Frontal cortex (tissue), 4 donors: Measurements from ENCODE around the gene XRN1. TPM values are rescaled to one million over a fixed set of nuclear protein-coding genes. Genes with fewer than 3 reads are reported as not detected.
"Not testable (repeated sequence)": the region's sequence is repeated elsewhere in the genome, so short reads cannot be mapped to it uniquely, and the experiment has no call there.

Experiments
- DNase-seq, 2 donors: peaks; one replicate each; pipeline ENCODE4 v3.0.0; 2012; ENCODE audit warnings: low spot score in 2 of 2
- FAIRE-seq: peaks from 2 replicates; lab custom pipeline; 2012; peaks lifted over from hg19 to GRCh38; lab: Jason Lieb, UNC
- total RNA-seq: library from RNA; depleted of rRNA; stranded (reverse); fragments of >200 nt; gene quantifications from one replicate; pipeline ENCODE4 v1.2.3, GENCODE V29; 2014
- donor health status: control.
- donor health status: control.
- donor health status: control.

XRN1 gene
- total RNA-seq, 1 donor from 2014 or later: 61.1 TPM

DNA sequence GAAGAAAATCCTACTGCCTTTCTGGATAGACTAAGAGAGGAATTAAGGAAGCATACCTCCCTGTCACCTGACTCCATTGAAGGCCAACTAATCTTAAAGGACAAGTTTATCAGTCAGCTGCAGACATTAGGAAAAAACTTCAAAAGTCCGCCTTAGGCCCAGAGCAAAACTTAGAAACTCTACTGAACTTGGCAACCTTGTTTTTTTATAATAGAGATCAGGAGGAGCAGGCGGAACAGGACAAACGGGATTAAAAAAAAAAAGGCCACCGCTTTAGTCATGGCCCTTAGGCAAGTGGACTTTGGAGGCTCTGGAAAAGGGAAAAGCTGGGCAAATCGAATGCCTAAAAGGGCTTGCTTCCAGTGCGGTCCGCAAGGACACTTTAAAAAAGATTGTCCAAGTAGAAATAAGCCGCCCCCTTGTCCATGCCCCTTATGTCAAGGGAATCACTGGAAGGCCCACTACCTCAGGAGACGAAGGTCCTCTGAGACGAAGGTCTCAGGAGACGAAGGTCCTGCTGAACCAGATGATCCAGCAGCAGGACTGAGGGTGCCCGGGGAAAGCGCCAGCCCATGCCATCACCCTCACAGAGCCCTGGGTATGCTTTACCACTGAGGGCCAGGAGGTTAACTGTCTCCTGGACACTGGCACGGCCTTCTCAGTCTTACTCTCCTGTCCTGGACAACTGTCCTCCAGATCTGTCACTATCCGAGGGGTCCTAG is 8.2 kb downstream of the XRN1 start:
- not testable (repeated sequence) for FAIRE-seq, DNase-seq

DNA sequence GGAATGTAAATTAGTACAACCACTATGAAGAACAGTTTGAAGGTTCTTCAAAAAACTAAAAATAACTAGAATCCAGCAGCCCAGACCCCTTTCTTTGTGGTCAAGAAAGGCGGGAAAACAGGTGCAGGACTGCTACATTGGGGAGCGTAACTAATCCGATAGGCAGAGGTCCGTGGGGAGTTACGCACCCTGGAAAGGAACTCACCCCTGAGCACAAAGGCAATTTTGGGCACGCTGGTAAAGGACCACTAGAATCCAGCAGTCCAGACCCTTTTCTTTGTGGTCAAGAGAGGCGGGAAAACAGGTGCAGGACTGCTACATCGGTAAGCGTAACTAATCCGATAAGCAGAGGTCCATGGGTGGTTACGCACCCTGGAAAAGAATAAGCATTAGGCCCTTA is 9.7 kb downstream of the XRN1 start:
- not testable (repeated sequence) for DNase-seq, FAIRE-seq

DNA sequence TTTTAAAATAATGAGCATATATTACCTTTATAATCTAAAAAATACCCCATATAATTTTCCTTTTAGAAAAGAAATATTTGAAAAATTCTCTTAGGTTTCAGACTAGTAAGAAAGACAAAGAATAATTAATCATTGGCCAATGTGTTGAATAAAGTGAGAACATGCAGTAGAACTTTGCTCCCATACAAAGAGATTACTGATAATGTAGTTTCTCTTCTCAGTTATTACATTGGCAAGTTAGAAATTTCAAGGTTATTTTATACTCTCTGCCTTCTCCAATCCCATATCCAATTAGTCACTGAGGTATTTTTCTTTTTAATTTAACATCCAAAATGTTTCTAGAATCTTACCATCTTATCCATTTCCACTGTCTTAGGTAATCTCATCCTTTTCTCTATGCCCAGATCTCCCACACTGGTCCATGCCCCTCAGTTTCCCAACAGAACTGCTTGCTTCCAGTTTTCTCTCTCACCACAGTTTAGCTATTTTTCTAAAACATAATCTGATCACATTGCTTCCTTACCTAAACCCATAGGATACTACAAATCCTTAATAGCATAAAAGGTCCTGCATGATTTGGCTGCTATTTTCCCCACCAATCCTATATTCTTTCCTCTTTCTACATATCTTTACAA is 10.8 kb downstream of the XRN1 start:
- no peak for DNase-seq
- FAIRE-seq: no peak

DNA sequence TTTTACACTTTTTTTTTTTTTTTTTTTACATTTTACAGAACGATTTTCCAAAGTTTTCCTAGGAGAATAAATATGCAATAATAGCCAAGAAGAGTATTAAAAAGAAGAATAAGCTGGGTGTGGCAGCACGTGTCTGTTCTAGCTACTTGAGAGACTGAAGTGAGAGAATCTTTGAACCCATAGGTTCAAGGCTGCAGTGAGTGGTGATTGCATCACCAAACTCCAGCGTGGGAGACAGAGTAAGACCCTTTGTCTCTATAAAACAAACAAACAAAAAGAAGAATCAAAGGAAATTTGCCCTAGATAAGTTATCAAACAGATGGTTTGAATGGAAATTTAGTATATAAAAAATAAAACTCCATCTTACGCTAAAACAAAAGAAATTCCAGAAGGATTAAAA is 13.3 kb downstream of the XRN1 start:
- DNase-seq (no peak), FAIRE-seq (no peak)

DNA sequence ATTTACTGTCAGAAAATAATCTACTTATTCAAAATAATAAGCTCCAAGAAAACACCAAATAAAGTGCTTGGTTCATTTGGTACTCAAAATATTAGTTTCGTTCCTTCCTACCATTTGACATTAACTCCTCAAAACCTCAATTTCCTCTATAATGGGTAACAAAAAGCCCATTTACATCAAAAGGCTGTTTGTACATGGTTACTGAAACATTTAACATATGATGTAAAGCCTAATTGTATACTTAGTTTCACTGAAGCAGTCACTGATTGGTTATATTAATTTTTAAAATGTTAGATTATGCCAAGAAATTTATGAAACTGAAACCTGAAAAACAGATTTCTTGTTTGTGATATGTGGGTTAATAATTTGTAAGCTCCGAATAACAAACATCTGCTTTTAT is 14.7 kb downstream of the XRN1 start:
- no peak for DNase-seq
- no peak for FAIRE-seq

DNA sequence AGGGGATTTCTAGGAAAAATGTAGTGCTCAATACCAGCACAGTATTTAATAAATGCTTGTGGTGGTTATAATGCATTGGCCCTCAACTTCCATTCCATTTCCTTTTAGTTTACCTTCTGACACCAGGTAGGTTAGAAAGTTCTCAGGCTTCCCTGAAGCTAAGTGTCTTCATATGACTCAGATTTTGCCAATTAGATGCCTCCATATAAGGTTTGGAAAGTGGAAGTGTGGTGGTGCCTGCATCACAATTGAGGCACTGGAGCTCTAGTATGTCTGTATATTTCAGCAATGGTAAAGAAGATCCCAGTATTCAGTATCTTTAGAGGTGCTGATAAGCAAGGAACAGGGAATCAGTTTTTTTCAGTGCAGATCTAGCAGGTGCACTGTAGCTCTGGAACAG is 18.3 kb downstream of the XRN1 start:
- FAIRE-seq (no peak), DNase-seq (no peak)

DNA sequence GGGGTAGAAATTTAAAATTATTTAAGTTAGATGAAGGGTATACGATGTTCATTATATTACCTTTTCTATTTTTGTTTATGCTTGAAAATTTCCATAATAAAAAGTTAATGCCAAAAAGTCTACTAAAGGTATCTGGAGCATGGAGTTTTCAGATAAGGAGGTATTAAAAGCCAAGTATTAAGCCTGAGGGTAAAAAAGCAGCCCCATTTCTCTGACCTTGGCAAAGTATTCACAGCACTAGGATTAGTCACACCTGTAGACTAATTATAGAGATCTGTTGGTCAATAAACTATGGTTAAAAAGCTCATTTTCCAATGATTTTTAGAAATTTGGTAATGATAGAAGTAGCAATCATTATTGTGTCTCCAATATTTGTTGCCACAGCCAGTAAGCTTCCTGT is 23.1 kb downstream of the XRN1 start:
- DNase-seq: no peak
- FAIRE-seq: no peak

DNA sequence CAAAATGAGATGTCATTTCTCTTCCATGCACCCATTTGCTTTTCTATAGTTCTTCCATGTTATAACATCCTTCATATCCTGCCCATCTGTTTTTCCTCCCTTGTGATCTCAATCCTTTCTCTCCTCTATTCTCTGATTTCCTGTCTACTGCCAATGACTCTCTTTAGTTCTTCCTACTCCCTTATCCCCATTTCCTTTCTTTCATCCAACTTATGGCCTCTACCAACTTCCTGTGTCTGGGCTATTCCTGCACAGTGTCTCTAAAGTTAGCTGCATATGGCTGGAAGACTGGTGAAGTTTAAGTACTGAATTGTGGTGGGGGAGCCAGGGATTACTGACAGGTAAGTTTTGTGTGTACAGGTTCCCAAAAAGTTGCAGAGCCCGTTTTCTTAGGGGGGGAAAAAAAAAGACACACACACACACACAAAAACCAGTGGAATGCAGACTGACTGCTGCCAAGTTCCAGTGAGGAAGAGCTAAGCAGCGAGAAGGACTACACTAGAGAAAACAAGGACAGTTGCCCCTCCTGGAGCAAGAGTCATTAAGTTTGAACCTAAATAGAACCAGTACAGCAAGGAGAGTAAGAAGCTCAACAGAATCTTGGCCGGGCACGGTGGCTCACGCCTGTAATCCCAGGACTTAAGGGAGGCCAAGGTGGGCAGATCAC is 28.8 kb downstream of the XRN1 start:
- no peak for DNase-seq
- no peak for FAIRE-seq

DNA sequence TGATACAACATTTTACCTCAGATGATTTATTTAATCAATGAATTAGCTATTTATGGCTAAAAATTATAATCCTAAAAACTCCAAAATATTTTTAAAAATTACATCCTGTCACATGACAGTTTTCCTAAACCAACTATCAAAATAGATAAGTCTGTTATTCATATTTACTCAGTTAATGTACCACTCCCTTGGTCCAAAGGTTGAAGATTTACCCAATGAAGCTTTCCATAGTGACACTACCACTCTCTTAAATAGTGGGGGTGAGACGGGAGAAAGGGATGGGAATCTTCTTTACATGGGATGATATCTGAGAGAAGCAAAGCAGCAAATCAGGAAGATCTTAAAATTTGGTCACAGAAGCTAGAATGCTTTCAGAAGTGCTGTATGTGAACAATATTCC is 30.5 kb downstream of the XRN1 start:
- no peak for FAIRE-seq

DNA sequence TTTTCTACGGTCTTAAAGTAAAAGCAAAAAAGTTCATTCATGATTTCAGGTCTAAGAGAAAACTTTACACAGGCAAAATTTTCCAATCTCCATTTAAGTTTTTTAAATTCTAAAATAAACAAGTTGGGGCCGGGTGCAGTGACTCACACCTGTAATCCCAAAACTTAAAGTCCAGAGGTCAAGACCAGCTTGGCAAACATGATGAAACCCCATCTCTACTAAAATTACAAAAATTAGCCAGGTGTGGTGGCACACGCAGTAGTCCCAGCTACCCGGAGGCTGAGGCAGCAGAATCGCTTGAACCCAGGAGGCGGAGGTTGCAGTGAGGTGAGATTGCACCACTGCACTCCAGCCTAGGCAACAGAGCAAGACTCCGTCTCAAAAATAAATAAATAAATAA is 47.3 kb downstream of the XRN1 start:
- not testable (repeated sequence) for FAIRE-seq, DNase-seq

More for the DNA sequence above, 30.5 kb downstream of the XRN1 start:
- DNase-seq: no peak

DNA sequence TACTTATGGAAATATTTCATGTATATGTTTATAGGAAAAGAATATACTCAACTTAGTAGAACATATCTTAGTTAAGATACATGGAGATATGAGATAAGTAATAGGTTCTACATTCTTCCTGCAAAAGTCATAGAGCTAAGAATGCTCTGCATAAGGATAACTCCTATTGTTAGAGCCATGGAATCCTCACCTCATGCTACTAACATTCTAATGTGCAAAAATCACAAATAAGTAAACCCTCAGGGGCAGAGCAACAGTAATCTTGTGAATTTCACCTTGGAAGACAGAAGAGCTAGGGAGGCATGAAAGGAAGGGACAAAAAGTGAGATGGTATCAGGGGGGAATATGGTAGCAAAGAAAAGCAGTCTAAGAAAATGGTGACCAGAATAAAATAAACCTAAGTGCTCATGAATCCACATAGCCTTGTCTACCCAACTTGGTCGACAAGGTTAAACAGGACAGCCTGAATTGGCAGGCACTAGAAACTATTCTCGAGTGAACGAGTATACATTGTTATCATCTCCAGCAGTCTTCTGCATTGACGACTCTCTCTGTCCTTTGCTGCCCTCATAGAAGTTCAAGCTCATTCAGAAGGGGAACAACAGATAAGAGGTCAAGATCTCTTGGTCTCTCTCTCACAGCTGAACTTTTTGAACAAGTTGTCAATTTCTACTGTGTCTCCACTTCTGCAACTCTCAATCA is 52.8 kb downstream of the XRN1 start:
- FAIRE-seq: no peak
- no peak for DNase-seq

DNA sequence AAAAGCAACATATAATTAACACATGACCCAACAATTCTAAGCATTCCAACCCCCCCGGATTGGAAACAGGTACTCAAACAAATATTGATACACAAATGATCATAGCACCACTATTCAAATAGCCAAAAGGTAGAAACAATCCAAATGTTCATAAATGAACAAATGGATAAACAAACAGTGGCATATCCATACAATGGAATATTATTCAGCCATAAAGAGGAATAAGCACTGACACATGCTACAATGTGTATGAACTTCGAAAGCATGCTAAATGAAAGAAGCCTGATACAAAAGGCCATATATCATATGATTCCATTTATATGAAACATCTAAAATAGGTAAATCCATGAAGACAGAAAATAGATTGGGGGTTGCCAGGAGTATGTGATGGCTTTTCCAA is 62.8 kb downstream of the XRN1 start:
- no peak for DNase-seq

DNA sequence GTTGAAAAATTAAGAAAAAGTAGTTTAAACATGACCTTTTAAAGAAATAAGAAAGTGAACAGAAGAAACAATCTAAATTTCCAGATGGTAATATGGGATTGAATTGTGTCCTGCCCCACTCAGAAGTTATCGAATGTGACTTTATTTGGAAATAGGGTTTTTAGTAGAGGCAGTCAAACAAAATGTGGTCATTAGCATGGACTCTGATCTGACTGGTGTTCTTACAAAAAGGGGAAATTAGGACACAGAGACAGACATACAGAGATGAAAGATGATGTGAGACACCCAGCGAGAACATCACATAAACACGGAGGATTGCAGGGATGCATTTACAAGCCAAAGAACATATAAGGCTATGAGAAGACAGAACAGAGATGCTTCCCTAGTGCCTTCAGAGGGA is 73.2 kb downstream of the XRN1 start:
- FAIRE-seq: no peak
- DNase-seq: no peak

More for the DNA sequence above, 62.8 kb downstream of the XRN1 start:
- no peak for FAIRE-seq

DNA sequence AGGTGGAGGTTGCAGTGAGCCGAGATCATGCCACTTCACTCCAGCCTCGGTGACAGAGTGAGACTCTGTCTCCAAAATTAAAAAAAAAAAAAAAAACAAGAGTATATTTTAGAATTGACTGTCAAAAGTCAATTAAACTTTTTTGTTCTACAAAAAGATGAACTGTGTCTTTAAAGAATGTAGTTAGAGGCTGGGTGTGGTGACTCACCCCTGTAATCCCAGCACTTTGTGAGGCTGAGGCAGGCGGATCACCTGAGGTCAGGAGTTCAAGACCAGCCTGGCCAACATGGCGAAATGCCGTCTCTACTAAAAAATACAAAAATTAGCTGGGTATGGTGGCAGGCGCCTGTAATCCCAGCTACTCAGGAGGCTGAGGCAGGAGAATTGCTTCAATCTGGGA is 78.3 kb downstream of the XRN1 start:
- FAIRE-seq, DNase-seq: not testable (repeated sequence)

DNA sequence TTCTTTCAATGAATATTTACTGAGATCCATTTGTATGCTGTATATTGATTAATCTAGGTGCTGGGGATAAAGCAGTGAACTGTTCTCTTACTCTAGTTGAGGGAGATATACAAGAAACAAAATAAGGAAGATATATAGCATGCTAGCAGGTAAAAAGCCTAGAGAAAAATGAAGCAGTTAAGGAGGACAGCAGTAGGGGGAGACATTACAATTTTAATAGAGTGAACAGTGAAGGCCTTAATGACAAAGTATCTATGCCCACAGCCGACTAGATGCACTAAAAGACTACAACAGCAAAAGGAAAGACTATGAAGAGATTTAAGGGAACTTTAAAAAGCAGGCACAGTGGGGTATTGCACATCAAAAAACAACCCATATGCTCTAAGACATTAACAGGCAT is 81.4 kb downstream of the XRN1 start:
- DNase-seq (no peak), FAIRE-seq (no peak)

DNA sequence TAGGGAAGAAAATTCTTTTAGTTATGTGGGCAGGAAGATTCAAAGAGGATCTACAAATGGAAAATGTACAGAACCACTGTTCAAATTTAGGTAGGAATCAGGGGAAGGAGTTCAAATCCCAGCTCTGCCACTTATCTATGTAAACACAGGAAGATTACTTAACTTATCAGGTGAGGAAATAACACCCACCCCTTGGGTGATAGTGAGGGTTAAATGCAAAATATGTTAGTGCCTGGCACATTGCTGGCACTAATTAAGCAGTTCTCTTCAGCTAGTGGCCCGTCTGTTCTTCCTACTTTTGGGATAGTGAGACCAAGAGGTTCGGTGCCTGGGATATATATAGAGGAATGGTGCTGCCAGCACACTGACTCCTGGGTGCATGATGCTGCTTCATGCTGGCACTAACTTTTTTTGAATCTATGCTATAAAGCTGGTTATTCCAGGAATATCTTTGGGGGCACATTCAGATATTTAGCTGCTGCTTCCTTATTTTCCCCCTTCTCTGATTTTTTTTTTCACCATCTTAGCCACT is 83.8 kb downstream of the XRN1 start:
- DNase-seq (no peak), FAIRE-seq (no peak)

DNA sequence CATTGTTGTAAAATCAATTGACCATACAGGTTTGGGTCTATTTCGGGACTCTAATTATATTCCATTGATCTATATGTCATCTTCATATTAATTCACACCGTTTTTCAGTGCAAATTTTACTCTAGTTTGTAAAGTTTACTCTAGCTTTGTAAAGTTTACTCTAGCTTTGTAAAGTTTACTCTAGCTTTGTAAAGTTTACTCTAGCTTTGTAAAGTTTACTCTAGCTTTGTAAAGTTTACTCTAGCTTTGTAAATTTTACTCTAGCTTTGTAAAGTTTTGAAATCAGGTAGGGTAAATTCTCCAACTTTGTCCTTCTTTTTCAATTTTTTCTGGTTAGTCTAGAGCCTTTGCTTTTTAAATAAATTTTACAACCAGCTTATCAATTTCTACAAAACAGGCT is 84.4 kb downstream of the XRN1 start:
- DNase-seq, FAIRE-seq: not testable (repeated sequence)

DNA sequence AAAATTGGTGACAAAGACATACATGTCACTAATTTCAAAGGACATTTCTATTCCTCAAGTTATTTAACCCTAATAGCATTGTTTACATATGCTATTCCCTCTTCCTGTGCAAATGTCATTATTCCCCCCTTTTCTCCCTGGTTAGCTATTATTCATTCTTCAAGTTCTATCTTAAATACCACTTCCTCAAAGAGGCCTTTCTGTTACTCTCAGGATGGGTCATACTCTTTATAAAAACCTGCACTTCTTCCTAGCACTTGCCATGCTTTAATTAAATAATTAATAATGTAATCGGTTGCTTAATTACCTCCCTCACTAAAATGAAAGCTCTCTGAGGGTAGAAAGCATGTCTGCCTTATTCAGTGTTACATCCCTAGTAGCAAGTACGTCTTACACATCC is 88.5 kb downstream of the XRN1 start:
- DNase-seq: no peak
- no peak for FAIRE-seq

DNA sequence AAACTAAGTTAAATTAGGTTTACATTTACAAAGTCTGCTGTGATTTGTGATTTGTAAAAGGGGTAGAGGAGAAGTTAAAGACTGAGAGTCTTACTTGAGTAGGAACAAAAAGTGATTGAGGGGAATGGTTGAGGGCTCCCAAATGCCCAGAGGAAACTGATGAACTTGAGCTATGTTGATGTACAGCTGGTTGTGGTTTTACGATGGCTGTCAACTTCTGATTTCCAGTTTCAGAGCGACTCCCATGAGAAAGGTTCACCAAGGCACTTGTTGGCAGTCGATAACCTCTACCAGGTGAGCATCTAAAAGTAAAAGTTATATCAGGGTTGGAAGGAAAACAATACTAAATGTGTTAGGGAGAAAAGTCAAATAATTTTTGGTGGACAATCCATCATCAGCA is 91.0 kb downstream of the XRN1 start:
- FAIRE-seq: no peak

DNA sequence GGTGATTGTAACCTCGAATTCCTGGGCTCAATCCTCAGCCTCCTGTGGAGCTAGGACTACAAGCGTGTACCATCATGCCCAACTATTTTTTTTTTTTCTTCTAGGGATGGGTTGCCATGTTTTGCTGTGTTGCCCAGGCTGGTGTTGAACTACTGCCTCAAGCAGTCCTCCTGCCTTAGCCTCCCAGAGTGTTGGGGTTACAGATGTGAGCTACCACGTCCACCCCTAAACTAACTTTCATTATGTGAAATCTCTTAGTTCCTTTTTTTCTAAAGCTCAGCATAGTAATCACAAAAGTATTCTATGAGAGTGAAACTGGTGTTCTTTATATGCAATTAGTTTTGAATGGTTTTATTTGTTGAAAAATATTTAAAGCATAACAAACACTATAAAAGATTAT is 92.1 kb downstream of the XRN1 start:
- no peak for DNase-seq
- FAIRE-seq: no peak

More for the DNA sequence above, 91.0 kb downstream of the XRN1 start:
- no peak for DNase-seq
